HG02943 (cell line): ENCODE data around the gene CSH1.
"Not testable (repeated sequence)": the region's sequence is repeated elsewhere in the genome, so short reads cannot be mapped to it uniquely, and the experiment has no call there.

Experiments used
- ATAC-seq: cut with Tn5 transposase; IDR thresholded peaks from one replicate; pipeline ENCODE4 v1.9.1; 2021; ENCODE audit warnings: mild to moderate bottlenecking, low read depth, moderate library complexity; ENCODE audit not compliant: unreplicated experiment

Gene CSH1

GRCh38 chr17:63896524-63897354 lies at the start of gene CSH1:
TSS of gene CSH1 (minus strand) at chr17:63896574. CDS start at chr17:63896511, 63 bp downstream.
- not testable (repeated sequence) for ATAC-seq

- ATAC-seq = no peak
These were observed 49.5 kb upstream of the CSH1 start for GRCh38 chr17:63945784-63946439.

- ATAC-seq = no peak
These were observed 48.5 kb upstream of the CSH1 start for GRCh38 chr17:63944736-63945499.

GRCh38 chr17:63943745-63944144 lies 47.4 kb upstream of the CSH1 start:
- ATAC-seq = no peak

GRCh38 chr17:63942309-63942985 lies 46.1 kb upstream of the CSH1 start:
- no peak for ATAC-seq

GRCh38 chr17:63941751-63942150 lies 45.4 kb upstream of the CSH1 start:
- ATAC-seq = no peak

GRCh38 chr17:63941162-63941561 lies 44.8 kb upstream of the CSH1 start:
- no peak for ATAC-seq

- ATAC-seq = no peak
These were observed 44.2 kb upstream of the CSH1 start for GRCh38 chr17:63940584-63940983.

- ATAC-seq = no peak
These were observed 43.5 kb upstream of the CSH1 start for GRCh38 chr17:63939884-63940283.

- ATAC-seq = no peak
These were observed 43.0 kb upstream of the CSH1 start for GRCh38 chr17:63939401-63939800.

GRCh38 chr17:63937920-63938319 lies 41.5 kb upstream of the CSH1 start:
- no peak for ATAC-seq

GRCh38 chr17:63937319-63937718 lies 40.9 kb upstream of the CSH1 start:
- ATAC-seq = no peak

GRCh38 chr17:63934183-63935112 lies 38.1 kb upstream of the CSH1 start:
- ATAC-seq = no peak

- ATAC-seq = no peak
These were observed 37.2 kb upstream of the CSH1 start for GRCh38 chr17:63933598-63933997.

- no peak for ATAC-seq
These were observed 36.3 kb upstream of the CSH1 start for GRCh38 chr17:63932721-63933120.

GRCh38 chr17:63931981-63932561 lies 35.7 kb upstream of the CSH1 start, which contains the start of gene CD79B:
TSS of gene CD79B (minus strand) at chr17:63932331. CDS start at chr17:63932261, 70 bp downstream.
- ATAC-seq = no peak

GRCh38 chr17:63930951-63931575 lies 34.7 kb upstream of the CSH1 start:
- ATAC-seq = no peak

- no peak for ATAC-seq
These were observed 33.7 kb upstream of the CSH1 start for GRCh38 chr17:63929860-63930766.
